H1 (cell line): ENCODE measurements around the gene POLR2A. TPM values are rescaled to one million over a fixed set of nuclear protein-coding genes. Genes with fewer than 3 reads are reported as not detected.

Experiments used
- CTCF ChIA-PET: fragments of 300-600 bp; sonication (Branson Sonifier 250); formaldehyde crosslinking; loops from one replicate; lab custom pipeline; 2021; ENCODE audit not compliant: partially characterized antibody; lab: Charles Lee
- POLR2A ChIA-PET: fragments of 300-600 bp; sonication (Branson Sonifier 250); formaldehyde crosslinking; loops from one replicate; lab custom pipeline; 2021; ENCODE audit warnings: inconsistent platforms; ENCODE audit not compliant: partially characterized antibody; lab: Charles Lee
- DNase-seq, 2 experiments: peaks; one replicate each; pipeline versions ENCODE4 v3.0.0 to v3.0.0-alpha.2; 2010 to 2022; ENCODE audit warnings: low spot score in 2 of 2, low read depth in 1 of 2, mixed read lengths in 1 of 2
- FAIRE-seq: peaks from 2 replicates; lab custom pipeline; 2011; peaks lifted over from hg19 to GRCh38; lab: Jason Lieb, UNC
- H2AFZ ChIP-seq: 2 replicates; pipeline ENCODE4 v1.8.1; 2012; ENCODE audit warnings: low read length, inconsistent platforms
- H2AK5ac ChIP-seq: 2 replicates; pipeline ENCODE4 v1.6.1; 2013; ENCODE audit warnings: low read depth, low read length
- H2BK120ac ChIP-seq: replicated peaks from 2 replicates; pipeline ENCODE3; 2013; ENCODE audit warnings: low read depth, low read length, inconsistent platforms
- H2BK12ac ChIP-seq: 2 replicates; pipeline ENCODE4 v1.6.1; 2013; ENCODE audit warnings: low read depth, low read length
- H2BK15ac ChIP-seq: 2 replicates; pipeline ENCODE4 v1.6.1; 2013; ENCODE audit warnings: low read length
- H2BK20ac ChIP-seq: 2 replicates; pipeline ENCODE4 v1.6.1; 2013; ENCODE audit warnings: low read length
- H2BK5ac ChIP-seq: 2 replicates; pipeline ENCODE4 v1.6.1; 2013; ENCODE audit warnings: low read depth, low read length
- H3K14ac ChIP-seq: 2 replicates; pipeline ENCODE4 v1.6.1; 2013; ENCODE audit warnings: inconsistent platforms; ENCODE audit not compliant: insufficient read length
- H3K18ac ChIP-seq: 2 replicates; pipeline ENCODE4 v1.6.1; 2013; ENCODE audit warnings: low read length; ENCODE audit errors: extremely low read depth
- H3K23ac ChIP-seq: 2 replicates; pipeline ENCODE4 v1.6.1; 2013; ENCODE audit warnings: inconsistent platforms; ENCODE audit not compliant: insufficient read length
- H3K23me2 ChIP-seq: 2 replicates; pipeline ENCODE4 v1.6.1; 2013; ENCODE audit warnings: low read depth, low read length
- H3K27ac ChIP-seq: 2 replicates; pipeline ENCODE4 v1.6.1; 2011; ENCODE audit warnings: low read depth, low read length, inconsistent platforms
- H3K27me3 ChIP-seq, 4 experiments: replicated peaks in 1 of 4; 1 replicate in 1 of 4; 2 replicates in 3 of 4; pipeline versions ENCODE4 v1.6.1 to v1.8.1; 2011 to 2013; ENCODE audit warnings: low read length in 3 of 4, mild to moderate bottlenecking in 3 of 4, inconsistent platforms in 2 of 4, mixed read lengths in 2 of 4, moderate library complexity in 1 of 4; ENCODE audit not compliant: control insufficient read depth in 3 of 4, insufficient read depth in 3 of 4; ENCODE audit errors: extremely low read depth in 1 of 4
- H3K36me3 ChIP-seq, 4 experiments: 2 replicates each; pipeline versions ENCODE4 v1.6.1 to v1.8.1; 2011 to 2013; ENCODE audit warnings: mild to moderate bottlenecking in 4 of 4, low read length in 3 of 4, moderate library complexity in 2 of 4, control low read depth in 1 of 4, inconsistent platforms in 1 of 4; ENCODE audit not compliant: insufficient read depth in 4 of 4, control insufficient read depth in 2 of 4
- H3K4ac ChIP-seq: replicated peaks from 2 replicates; pipeline ENCODE3; 2013; ENCODE audit warnings: low read length, low read depth, mixed read lengths, inconsistent platforms; ENCODE audit not compliant: insufficient read length
- H3K4me1 ChIP-seq, 4 experiments: replicated peaks in 1 of 4; 1 replicate in 1 of 4; 2 replicates in 3 of 4; pipeline versions ENCODE4 v1.6.1 to v1.8.1; 2011 to 2013; ENCODE audit warnings: low read length in 3 of 4, inconsistent platforms in 2 of 4, mixed read lengths in 1 of 4; ENCODE audit not compliant: insufficient read depth in 4 of 4, control insufficient read depth in 3 of 4
- H3K4me2 ChIP-seq, 2 experiments: 2 replicates each; pipeline versions ENCODE4 v1.6.1 to v1.8.1; 2011 to 2013; ENCODE audit warnings: low read depth in 2 of 2, low read length in 2 of 2, control low read depth in 1 of 2, inconsistent platforms in 1 of 2, mild to moderate bottlenecking in 1 of 2; ENCODE audit not compliant: insufficient read depth in 1 of 2
- H3K4me3 ChIP-seq, 4 experiments: fragments of 200-600, 300-600 bp in 1 of 4; sonication (generic), shearing (Covaris generic), sonication (Bioruptor Twin) in 1 of 4; 2 replicates each; pipeline versions ENCODE4 v1.5.1 to v1.8.1; 2011 to 2016; ENCODE audit warnings: low read length in 4 of 4, low read depth in 3 of 4, control low read depth in 2 of 4, inconsistent platforms in 2 of 4, mild to moderate bottlenecking in 2 of 4, mixed read lengths in 1 of 4, moderate library complexity in 1 of 4; ENCODE audit not compliant: insufficient read depth in 2 of 4; ENCODE audit errors: extremely low read depth in 1 of 4
- H3K56ac ChIP-seq: replicated peaks from 2 replicates; pipeline ENCODE3; 2013; ENCODE audit warnings: low read depth, mild to moderate bottlenecking, mixed read lengths, low read length, inconsistent platforms; ENCODE audit not compliant: insufficient read length
- H3K79me1 ChIP-seq: 2 replicates; pipeline ENCODE4 v1.6.1; 2013; ENCODE audit warnings: low read depth, low read length, control low read depth
- H3K79me2 ChIP-seq, 2 experiments: 2 replicates each; pipeline versions ENCODE4 v1.6.1 to v1.8.1; 2012 to 2013; ENCODE audit warnings: low read length in 2 of 2, mild to moderate bottlenecking in 2 of 2, inconsistent platforms in 1 of 2; ENCODE audit not compliant: insufficient read depth in 2 of 2, control insufficient read depth in 1 of 2
- H3K9ac ChIP-seq, 4 experiments: replicated peaks in 1 of 4; 1 replicate in 1 of 4; 2 replicates in 3 of 4; pipeline versions ENCODE4 v1.6.1 to v1.8.1; 2011 to 2013; ENCODE audit warnings: low read depth in 3 of 4, low read length in 3 of 4, control low read depth in 2 of 4, mild to moderate bottlenecking in 2 of 4, moderate library complexity in 2 of 4, inconsistent platforms in 1 of 4; ENCODE audit errors: extremely low read depth in 1 of 4
- H3K9me3 ChIP-seq, 2 experiments: 2 replicates each; pipeline versions ENCODE4 v1.6.1 to v1.8.1; 2012 to 2013; ENCODE audit warnings: mild to moderate bottlenecking in 2 of 2, moderate library complexity in 2 of 2, control low read depth in 1 of 2, inconsistent platforms in 1 of 2, low read depth in 1 of 2, low read length in 1 of 2, mixed read lengths in 1 of 2; ENCODE audit not compliant: insufficient read depth in 2 of 2
- H4K20me1 ChIP-seq, 2 experiments: replicated peaks in 1 of 2; 2 replicates each; pipeline versions ENCODE3 to v1.8.1; 2011 to 2013; ENCODE audit warnings: inconsistent platforms in 2 of 2, low read length in 2 of 2, mild to moderate bottlenecking in 1 of 2; ENCODE audit not compliant: insufficient read depth in 2 of 2, control insufficient read depth in 1 of 2
- H4K5ac ChIP-seq: 2 replicates; pipeline ENCODE4 v1.6.1; 2013; ENCODE audit warnings: low read length, low read depth, mixed read lengths, inconsistent platforms; ENCODE audit not compliant: insufficient read length
- H4K8ac ChIP-seq: 2 replicates; pipeline ENCODE4 v1.8.0; 2013; ENCODE audit warnings: mild to moderate bottlenecking, moderate library complexity, low read length, inconsistent platforms; ENCODE audit not compliant: insufficient read depth; ENCODE audit errors: extremely low read depth
- H4K91ac ChIP-seq: replicated peaks from 2 replicates; pipeline ENCODE3; 2013; ENCODE audit warnings: low read length, mixed read lengths, inconsistent platforms; ENCODE audit not compliant: insufficient read length
- BCL11A ChIP-seq, 2 experiments: IDR thresholded peaks; one replicate each; pipeline ENCODE4 v1.6.1; 2011; ENCODE audit warnings: low read depth in 2 of 2, low read length in 2 of 2, mild to moderate bottlenecking in 2 of 2
- CBX8 ChIP-seq: fragments of 300-800, 300-1000 bp; sonication (generic); IDR thresholded peaks from 2 replicates; pipeline ENCODE4 v1.7.1; 2016; ENCODE audit warnings: low read depth, low read length, borderline replicate concordance
- PHF8 ChIP-seq: fragments of 200-600 bp; sonication (generic); conservative IDR thresholded peaks from 2 replicates; pipeline ENCODE4 v1.7.1; 2012; ENCODE audit warnings: low read depth, mild to moderate bottlenecking, inconsistent platforms, low read length, moderate library complexity
- POU5F1 ChIP-seq: IDR thresholded peaks from 2 replicates; pipeline ENCODE4 v1.6.1; 2011; ENCODE audit warnings: low read depth, mild to moderate bottlenecking, low read length, moderate library complexity
- RAD21 ChIP-seq, 2 experiments: IDR thresholded peaks in 1 of 2; conservative IDR thresholded peaks in 1 of 2; 2 replicates each; pipeline ENCODE4 v1.6.1; 2011; ENCODE audit warnings: low read depth in 2 of 2, low read length in 2 of 2, improper control_type of control experiment in 1 of 2, inconsistent platforms in 1 of 2, mild to moderate bottlenecking in 1 of 2, moderate library complexity in 1 of 2
- SAP30 ChIP-seq: fragments of 300-600 bp; sonication (generic); IDR thresholded peaks from 2 replicates; pipeline ENCODE4 v1.7.1; 2012; ENCODE audit warnings: low read length, moderate library complexity, mild to moderate bottlenecking, inconsistent platforms; ENCODE audit not compliant: insufficient read depth, insufficient replicate concordance
- ZNF274 ChIP-seq: IDR thresholded peaks from 2 replicates; pipeline ENCODE4 v1.7.0; 2012; ENCODE audit warnings: low read length, borderline replicate concordance; ENCODE audit errors: extremely low read depth
- WGBS, 2 experiments: shearing (Covaris generic) in 1 of 2; methylation state at CpG; one replicate each; pipeline versions ENCODE4 v1.1.6 to v1.1.7; 2013 to 2015; ENCODE audit warnings: low lambda C conversion rate in 2 of 2, mixed read lengths in 2 of 2, inconsistent platforms in 1 of 2, low coverage in 1 of 2, missing lambda C conversion rate in 1 of 2; ENCODE audit not compliant: insufficient replicate concordance in 2 of 2, insufficient coverage in 1 of 2, insufficient read length in 1 of 2; ENCODE audit errors: extremely low coverage in 1 of 2, missing lambda C conversion rate in 1 of 2; 5-methylcytosine and 5-hydroxymethylcytosine counted together
- polyA plus RNA-seq, 7 experiments: library from polyadenylated mRNA; depleted of rRNA in 3 of 7; stranded (reverse) in 5 of 7; unstranded in 2 of 7; fragments of >200 nt in 5 of 7; fragments of 200-250 nt in 2 of 7; gene quantifications; 1 replicate in 5 of 7; 2 replicates in 1 of 7; 4 replicates in 1 of 7; pipeline versions ENCODE4 v1.2.1 to v1.2.3, GENCODE V29; 2011 to 2013; ENCODE audit warnings: missing spikeins in 2 of 7, mixed read lengths in 2 of 7
- total RNA-seq: library from RNA; stranded (reverse); fragmentation: NEBNext Ultra II Directional; extraction: Animal tissue kit (Norgen Biotek cat#: 25700); gene quantifications from 2 replicates; pipeline ENCODE4 v1.2.1, GENCODE V29; 2021
- TF ChIP-seq, protein P1 (sequence below): IDR thresholded peaks from 2 replicates; pipeline ENCODE4 v1.6.1; 2012; ENCODE audit warnings: low read length, inconsistent platforms
- TF ChIP-seq, protein P2 (sequence below): IDR thresholded peaks from 2 replicates; pipeline ENCODE4 v1.6.1; 2011; ENCODE audit warnings: low read depth, mild to moderate bottlenecking, low read length; ENCODE audit not compliant: insufficient read depth

The POLR2A gene
- total and polyA plus RNA-seq, 2 of the 8 experiments (the other 6 are each of a cell fraction or from before 2014, with no cell fraction given), result 26.8 to 150 TPM

DNA sequence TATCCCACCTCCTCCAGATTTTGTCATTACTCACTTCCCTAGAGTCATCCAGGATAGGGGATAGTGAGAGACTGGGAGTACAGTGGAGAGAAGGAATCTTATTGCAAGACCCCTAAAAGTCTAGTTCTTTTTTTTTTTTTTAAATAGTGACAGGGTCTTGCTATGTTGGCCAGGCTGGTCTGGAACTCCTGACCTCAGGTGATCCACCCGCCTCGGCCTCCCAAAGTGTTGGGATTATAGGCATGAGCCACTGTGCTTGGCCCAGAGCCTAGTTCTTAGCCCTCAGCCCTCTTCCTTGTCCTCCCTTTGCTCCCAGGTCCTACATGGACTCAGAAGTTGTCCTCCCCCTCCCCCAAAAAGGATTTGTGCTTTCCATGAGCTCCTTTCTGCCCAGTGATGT is 42.0 kb upstream of the POLR2A start:
- H3K27ac ChIP-seq, result no peak overlapping the region
- H2BK15ac ChIP-seq, result peak overlapping the region; percentile 97; the same call in 1 of the 2 replicates
- no peak overlapping the region for H3K14ac ChIP-seq
- no peak overlapping the region for H3K56ac ChIP-seq
- H4K20me1 ChIP-seq, result no peaks in the 10 kb centered on the region
- DNase-seq, result no peak
- peak overlapping the region; percentile 60; the same call in 1 of the 2 replicates for H2BK12ac ChIP-seq
- H3K4ac ChIP-seq, result no peak overlapping the region
- CTCF ChIA-PET, result interaction anchor here (0.6 to 5.4 kb wide), 11 partner anchors 9 to 129 kb away, joined by 3 to 26 read pairs (median 4); partner anchors contain the start of genes NEURL4, NLGN2, TMEM95 and ZBTB4
- FAIRE-seq, result no peak
- no peak overlapping the region for H3K23ac ChIP-seq
- no peaks in the 10 kb centered on the region for H3K9me3 ChIP-seq
- no peak overlapping the region for H2AFZ ChIP-seq
- H3K27me3 ChIP-seq, result peaks cover 2 to 18% (median 15%) of the 10 kb centered on the region in 4 experiments
- no peak overlapping the region for H3K18ac ChIP-seq
- H2BK5ac ChIP-seq, result no peak overlapping the region
- WGBS, 2 experiments, result 95% methylated on average over 2 of the region's 2 CpGs; no CpG with 5 or more reads in 1 of the 2 experiments
- H2AK5ac ChIP-seq, result no peak overlapping the region
- peaks cover 26% of the 10 kb centered on the region; the same call in 1 of the 2 replicates for H3K23me2 ChIP-seq
- peak overlapping the region in 1 of 2 experiments; percentile 91; a peak in 1 of 4 replicates for H3K4me2 ChIP-seq
- H3K4me1 ChIP-seq, result peaks cover 3 to 27% (median 18%) of the 10 kb centered on the region in 4 experiments
- no peak overlapping the region for H4K8ac ChIP-seq
- H2BK120ac ChIP-seq, result no peak overlapping the region
- no peak overlapping the region for H4K91ac ChIP-seq
- no peaks in the 10 kb centered on the region for H3K79me1 ChIP-seq
- no peak overlapping the region for H3K4me3 ChIP-seq
- no peak overlapping the region for H3K9ac ChIP-seq
- H3K36me3 ChIP-seq, result no peaks in the 10 kb centered on the region
- POLR2A ChIA-PET, result interaction anchor here (0.9 to 15.5 kb wide), 10 partner anchors 11 to 245 kb away, joined by 3 to 339 read pairs (median 4); partner anchors contain the start of genes POLR2A, SLC35G6, TMEM256 and TP53
- no peak overlapping the region for H4K5ac ChIP-seq
- H3K79me2 ChIP-seq, result no peaks in the 10 kb centered on the region
- H2BK20ac ChIP-seq, result no peak overlapping the region
- TF ChIP-seq ZNF274 (no peak), BCL11A (IDR thresholded peaks at IDR 0.05; ENCODE audit: low read depth in 2 of 2, low read length in 2 of 2) (no peak), PHF8 (no peak), CBX8 (no peak), POU5F1 (no peak), SAP30 (no peak), RAD21 (IDR thresholded peaks at IDR 0.05 in 1 of 2, conservative IDR thresholded peaks at IDR 0.05 in 1 of 2; ENCODE audit: low read depth in 2 of 2, low read length in 2 of 2) (no peak)
- TF ChIP-seq, protein P1, sequence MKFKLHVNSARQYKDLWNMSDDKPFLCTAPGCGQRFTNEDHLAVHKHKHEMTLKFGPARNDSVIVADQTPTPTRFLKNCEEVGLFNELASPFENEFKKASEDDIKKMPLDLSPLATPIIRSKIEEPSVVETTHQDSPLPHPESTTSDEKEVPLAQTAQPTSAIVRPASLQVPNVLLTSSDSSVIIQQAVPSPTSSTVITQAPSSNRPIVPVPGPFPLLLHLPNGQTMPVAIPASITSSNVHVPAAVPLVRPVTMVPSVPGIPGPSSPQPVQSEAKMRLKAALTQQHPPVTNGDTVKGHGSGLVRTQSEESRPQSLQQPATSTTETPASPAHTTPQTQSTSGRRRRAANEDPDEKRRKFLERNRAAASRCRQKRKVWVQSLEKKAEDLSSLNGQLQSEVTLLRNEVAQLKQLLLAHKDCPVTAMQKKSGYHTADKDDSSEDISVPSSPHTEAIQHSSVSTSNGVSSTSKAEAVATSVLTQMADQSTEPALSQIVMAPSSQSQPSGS, result no peak
- TF ChIP-seq, protein P2, sequence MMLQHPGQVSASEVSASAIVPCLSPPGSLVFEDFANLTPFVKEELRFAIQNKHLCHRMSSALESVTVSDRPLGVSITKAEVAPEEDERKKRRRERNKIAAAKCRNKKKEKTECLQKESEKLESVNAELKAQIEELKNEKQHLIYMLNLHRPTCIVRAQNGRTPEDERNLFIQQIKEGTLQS, result no peak
